Left lobe of liver (tissue), 2 donors: ENCODE data around the gene PRCP. TPM values are rescaled to one million over a fixed set of nuclear protein-coding genes. Genes with fewer than 3 reads are reported as not detected.
"Not testable (repeated sequence)": the region's sequence is repeated elsewhere in the genome, so short reads cannot be mapped to it uniquely, and the experiment has no call there.

Experiments used
- ATAC-seq: fragments of 200-7000 bp; cut with Tn5 transposase; one replicate; pipeline ENCODE4 v1.9.1; 2020; ENCODE audit warnings: mild to moderate bottlenecking, moderate library complexity
- DNase-seq: peaks from one replicate; pipeline ENCODE4 v3.0.0-alpha.2; 2020; ENCODE audit warnings: low spot score
- total RNA-seq: library from RNA; stranded (reverse); gene quantifications from one replicate; pipeline ENCODE4 v1.2.1, GENCODE V29; 2021
- donor health status: DM: no; HTN: no; CAD: no; lungs with moderate emphysema.
- donor health status: DM: no; HTN: yes; CAD: no.

Gene PRCP
- total RNA-seq, result 41.4 TPM

GRCh38 chr11:82900277-82901164 lies at the start of gene PRCP:
Gene PRCP (minus strand): TSS chr11:82900430. CDS start chr11:82900402, 28 bp downstream.
- DNase-seq (peak; percentile 95), ATAC-seq (peak; percentile 91)

GRCh38 chr11:82949352-82949751 lies 49.1 kb upstream of the PRCP start:
- ATAC-seq, result no peak
- DNase-seq, result no peak

GRCh38 chr11:82945682-82946081 lies 45.5 kb upstream of the PRCP start:
- ATAC-seq (no peak), DNase-seq (no peak)

- DNase-seq, ATAC-seq: not testable (repeated sequence)
Observed at GRCh38 chr11:82945041-82945440, 44.8 kb upstream of the PRCP start.

GRCh38 chr11:82944198-82944597 lies 44.0 kb upstream of the PRCP start:
- ATAC-seq, result no peak

GRCh38 chr11:82943430-82943829 lies 43.2 kb upstream of the PRCP start:
- not testable (repeated sequence) for ATAC-seq, DNase-seq

More at GRCh38 chr11:82944198-82944597, 44.0 kb upstream of the PRCP start:
- no peak for DNase-seq

- ATAC-seq (no peak), DNase-seq (no peak)
Observed at GRCh38 chr11:82942376-82942775, 42.1 kb upstream of the PRCP start.

GRCh38 chr11:82939456-82939855 lies 39.2 kb upstream of the PRCP start:
- ATAC-seq (no peak), DNase-seq (no peak)

GRCh38 chr11:82937554-82937953 lies 37.3 kb upstream of the PRCP start:
- DNase-seq, result no peak
- no peak for ATAC-seq

GRCh38 chr11:82936261-82936660 lies 36.0 kb upstream of the PRCP start:
- no peak for ATAC-seq

GRCh38 chr11:82932564-82932963 lies 32.3 kb upstream of the PRCP start:
- ATAC-seq, result no peak

More at GRCh38 chr11:82936261-82936660, 36.0 kb upstream of the PRCP start:
- no peak for DNase-seq

GRCh38 chr11:82930734-82931133 lies 30.5 kb upstream of the PRCP start:
- DNase-seq, result no peak
- no peak for ATAC-seq

More at GRCh38 chr11:82932564-82932963, 32.3 kb upstream of the PRCP start:
- DNase-seq, result no peak

GRCh38 chr11:82930229-82930628 lies 30.0 kb upstream of the PRCP start:
- DNase-seq (no peak), ATAC-seq (no peak)

- DNase-seq (no peak), ATAC-seq (no peak)
Observed at GRCh38 chr11:82929121-82929520, 28.9 kb upstream of the PRCP start.

GRCh38 chr11:82927264-82927880 lies 27.1 kb upstream of the PRCP start:
- DNase-seq (no peak), ATAC-seq (peak; percentile 93)

GRCh38 chr11:82924522-82925224 lies 24.4 kb upstream of the PRCP start:
- no peak for DNase-seq
- ATAC-seq, result no peak

- not testable (repeated sequence) for DNase-seq, ATAC-seq
Observed at GRCh38 chr11:82922396-82923173, 22.4 kb upstream of the PRCP start.

GRCh38 chr11:82920227-82920626 lies 20.0 kb upstream of the PRCP start:
- DNase-seq, ATAC-seq: not testable (repeated sequence)

GRCh38 chr11:82919786-82920185 lies 19.6 kb upstream of the PRCP start:
- not testable (repeated sequence) for DNase-seq, ATAC-seq

GRCh38 chr11:82909015-82909640 lies 8.9 kb upstream of the PRCP start:
- ATAC-seq (no peak), DNase-seq (no peak)
